Psoas muscle (tissue), 8 donors: ENCODE data around the gene PRR5L. TPM values are rescaled to one million over a fixed set of nuclear protein-coding genes. Genes with fewer than 3 reads are reported as not detected.

Source experiments
- ATAC-seq, 4 donors: fragments of 200-7000 bp; cut with Tn5 transposase; one replicate each; pipeline ENCODE4 v1.9.1; 2020; ENCODE audit warnings: moderate library complexity in 3 of 4, mild to moderate bottlenecking in 2 of 4
- DNase-seq, 2 donors: peaks; one replicate each; pipeline ENCODE4 v3.0.0-alpha.2; 2020
- H3K27ac ChIP-seq: fragments of 200-600 bp; one replicate; pipeline ENCODE4 v1.8.0; 2022
- H3K27me3 ChIP-seq, 3 donors: fragments of 200-600 bp in 1 of 3; one replicate each; pipeline versions ENCODE4 v1.6.1 to v1.8.0; 2013 to 2022; ENCODE audit warnings: low read length in 2 of 3, mild to moderate bottlenecking in 2 of 3, moderate library complexity in 1 of 3; ENCODE audit not compliant: insufficient read depth in 3 of 3
- H3K36me3 ChIP-seq, 2 donors: fragments of 200-600 bp in 1 of 2; one replicate each; pipeline versions ENCODE4 v1.6.1 to v1.8.0; 2013 to 2022; ENCODE audit warnings: low read depth in 1 of 2, mild to moderate bottlenecking in 1 of 2, moderate library complexity in 1 of 2; ENCODE audit not compliant: insufficient read depth in 1 of 2
- H3K4me1 ChIP-seq: fragments of 200-600 bp; one replicate; pipeline ENCODE4 v1.8.0; 2022
- H3K4me3 ChIP-seq: fragments of 200-600 bp; one replicate; pipeline ENCODE4 v1.8.0; 2022; ENCODE audit warnings: mild to moderate bottlenecking
- H3K9me3 ChIP-seq: fragments of 200-600 bp; one replicate; pipeline ENCODE4 v1.8.0; 2022
- WGBS, 3 donors: extraction: QIAGEN DNeasy Blood & Tissue Kit; methylation state at CpG; one replicate each; pipeline versions ENCODE4 v1.1.6 to v1.1.7; 2013; 5-methylcytosine and 5-hydroxymethylcytosine counted together
- intact Hi-C, 2 donors: fragments of 100-400 bp; cut with DNase I; formaldehyde crosslinking; loops; one replicate each; pipeline versions ENCODE4 v1.11.0 to v1.14.2; 2022
- polyA plus RNA-seq, 3 donors: library from polyadenylated mRNA; stranded (reverse); fragments of 200-250 nt; gene quantifications; one replicate each; pipeline ENCODE4 v1.2.3, GENCODE V29; 2013
- total RNA-seq, 4 donors: library from RNA; stranded (reverse); fragmentation: NEBNext Ultra II Directional in 2 of 4; extraction: Animal tissue kit (Norgen Biotek cat#: 25700) in 2 of 4; gene quantifications; one replicate each; pipeline versions ENCODE4 v1.2.1 to v1.2.4, GENCODE V29; 2021 to 2023
- TF ChIP-seq, protein P1 (sequence below): fragments of 200-600 bp; IDR thresholded peaks from one replicate; pipeline ENCODE4 v1.8.0; 2022; ENCODE audit warnings: antibody characterized with exemption
- donor health status: healthy with polysubstance abuse.
- donor health status: DM: no; HTN: no; CAD: no; lungs with moderate emphysema.
- donor health status: Bipolar disorder and iron deficiency.
- donor health status: healthy.
- donor health status: DM: yes; HTN: yes; CAD: no.
- donor health status: DM: no; HTN: no; CAD: no.
- donor health status: DM: no; HTN: no; CAD: no.
- donor health status: DM: yes; HTN: yes; CAD: no.

The PRR5L gene
- total and polyA plus RNA-seq, 7 donors = 0.39 to 2.5 (median 0.86) TPM

DNA sequence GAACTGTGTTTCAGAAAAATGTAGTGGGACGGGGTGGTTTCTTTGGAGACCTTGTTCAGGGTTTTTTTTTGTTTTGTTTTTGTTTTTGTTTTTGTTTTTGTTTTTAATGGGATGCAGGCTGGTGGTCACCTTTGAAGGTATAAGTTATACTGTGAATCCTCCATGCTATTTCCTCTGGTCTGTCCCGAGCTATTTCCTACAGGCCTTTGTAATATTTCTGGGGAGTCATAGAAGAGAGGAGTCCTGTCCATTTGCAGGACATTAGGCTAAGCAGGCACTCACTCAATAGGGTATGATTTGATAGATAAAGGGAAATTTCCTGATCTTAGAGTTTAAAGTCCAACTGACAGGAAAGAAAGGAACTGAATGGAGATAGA lies 136.0 kb downstream of the PRR5L start:
- Histone ChIP-seq H3K27ac (no peak overlapping the region), H3K9me3 (no peaks in the 10 kb centered on the region), H3K4me3 (no peak overlapping the region), H3K4me1 (peaks cover 5% of the 10 kb centered on the region), H3K36me3 (no peaks in the 10 kb centered on the region), H3K27me3 (no peaks in the 10 kb centered on the region)
- TF ChIP-seq, protein P1, sequence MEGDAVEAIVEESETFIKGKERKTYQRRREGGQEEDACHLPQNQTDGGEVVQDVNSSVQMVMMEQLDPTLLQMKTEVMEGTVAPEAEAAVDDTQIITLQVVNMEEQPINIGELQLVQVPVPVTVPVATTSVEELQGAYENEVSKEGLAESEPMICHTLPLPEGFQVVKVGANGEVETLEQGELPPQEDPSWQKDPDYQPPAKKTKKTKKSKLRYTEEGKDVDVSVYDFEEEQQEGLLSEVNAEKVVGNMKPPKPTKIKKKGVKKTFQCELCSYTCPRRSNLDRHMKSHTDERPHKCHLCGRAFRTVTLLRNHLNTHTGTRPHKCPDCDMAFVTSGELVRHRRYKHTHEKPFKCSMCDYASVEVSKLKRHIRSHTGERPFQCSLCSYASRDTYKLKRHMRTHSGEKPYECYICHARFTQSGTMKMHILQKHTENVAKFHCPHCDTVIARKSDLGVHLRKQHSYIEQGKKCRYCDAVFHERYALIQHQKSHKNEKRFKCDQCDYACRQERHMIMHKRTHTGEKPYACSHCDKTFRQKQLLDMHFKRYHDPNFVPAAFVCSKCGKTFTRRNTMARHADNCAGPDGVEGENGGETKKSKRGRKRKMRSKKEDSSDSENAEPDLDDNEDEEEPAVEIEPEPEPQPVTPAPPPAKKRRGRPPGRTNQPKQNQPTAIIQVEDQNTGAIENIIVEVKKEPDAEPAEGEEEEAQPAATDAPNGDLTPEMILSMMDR = no peak
- no peak for ATAC-seq
- intact Hi-C loops = loop anchor here in 1 of 2 donors (10.0 kb wide), 1 partner anchor 47 kb away; no protein-coding TSS in a partner anchor
- no peak for DNase-seq
- WGBS, 3 donors = 79 to 100% (median 93%) methylated on average over 2 of the region's 2 CpGs

DNA sequence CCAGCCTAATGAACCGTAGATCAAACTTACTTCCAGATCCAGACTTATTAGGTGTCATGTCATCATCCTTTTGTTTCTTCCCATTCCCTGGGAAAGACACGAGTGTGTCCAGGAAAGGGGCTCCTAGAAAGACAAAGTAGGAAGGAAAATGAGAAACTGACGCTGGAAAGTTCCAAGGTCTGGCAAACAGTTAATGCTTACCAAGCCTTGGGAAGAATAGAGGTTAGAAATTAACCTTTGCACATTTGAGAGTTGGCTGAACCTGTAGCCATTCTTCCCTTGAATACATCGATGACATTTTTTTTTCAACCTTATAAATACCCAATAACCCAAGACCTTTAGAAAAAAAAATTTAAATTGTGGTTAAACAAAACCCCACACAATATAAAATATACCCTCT lies 136.7 kb downstream of the PRR5L start:
- intact Hi-C loops = loop anchor here in 1 of 2 donors (10.0 kb wide), 1 partner anchor 48 kb away; no protein-coding TSS in a partner anchor
- 81 to 89% (median 86%) methylated on average over 4 of the region's 4 CpGs for WGBS, 3 donors
- ATAC-seq (no peak), DNase-seq (no peak)
- no peak overlapping the region for H3K27ac ChIP-seq
- H3K4me3 ChIP-seq = no peak overlapping the region
- TF ChIP-seq, protein P1 = no peak
- peaks cover 5% of the 10 kb centered on the region for H3K4me1 ChIP-seq
- no peaks in the 10 kb centered on the region for H3K36me3 ChIP-seq
- no peaks in the 10 kb centered on the region for H3K9me3 ChIP-seq
- no peaks in the 10 kb centered on the region for H3K27me3 ChIP-seq

DNA sequence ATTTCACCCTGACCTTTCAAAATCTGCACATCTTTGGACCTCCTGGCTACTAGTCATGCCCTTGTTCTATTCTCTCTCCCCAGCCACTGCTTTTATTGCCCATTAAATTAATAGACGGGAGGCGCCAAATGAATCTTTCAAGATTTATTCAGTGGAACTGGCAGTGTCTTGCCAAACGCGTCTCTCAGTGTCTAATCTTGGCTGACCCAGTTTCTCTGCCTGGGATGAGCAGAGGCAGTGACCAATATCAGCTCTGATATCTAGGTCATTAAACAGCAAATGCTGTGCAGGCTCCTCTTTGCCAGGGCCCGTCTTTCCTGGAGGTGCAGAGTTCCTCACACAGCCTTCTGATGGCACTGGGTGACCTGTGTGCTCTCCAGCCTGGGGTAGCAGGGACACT lies 140.0 kb downstream of the PRR5L start:
- Histone ChIP-seq H3K4me3 (no peak overlapping the region), H3K9me3 (no peaks in the 10 kb centered on the region), H3K36me3 (no peaks in the 10 kb centered on the region), H3K27ac (no peak overlapping the region), H3K4me1 (peaks cover 5% of the 10 kb centered on the region), H3K27me3 (no peaks in the 10 kb centered on the region)
- 22 to 40% (median 24%) methylated on average over 5 of the region's 5 CpGs for WGBS, 3 donors
- ATAC-seq (peak; percentile 76 to 95 (median 90)), DNase-seq (no peak)
- TF ChIP-seq, protein P1 = no peak
- intact Hi-C loops = loop anchor here in 1 of 2 donors (10.0 kb wide), 1 partner anchor 51 kb away; no protein-coding TSS in a partner anchor

DNA sequence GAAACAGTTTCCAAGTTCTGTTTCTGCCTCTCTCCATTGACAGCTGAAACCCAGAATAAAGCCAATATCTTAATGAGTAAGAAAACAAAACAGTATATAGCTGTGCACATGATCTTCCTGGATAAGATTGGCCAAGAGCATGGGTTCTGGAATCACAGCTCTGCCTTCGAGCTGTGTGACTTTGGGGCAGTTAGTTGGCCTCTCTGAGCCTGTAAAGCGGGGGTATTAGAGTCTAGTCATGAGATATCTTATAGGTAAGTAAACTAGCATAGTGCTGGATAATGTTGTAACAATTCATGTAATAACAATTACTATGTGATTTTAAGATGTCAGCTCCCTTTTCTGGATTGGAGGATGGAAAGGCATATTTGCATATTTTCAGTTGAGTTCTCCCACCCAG lies 140.5 kb downstream of the PRR5L start:
- ATAC-seq = peak in 1 of 4 donors; percentile 8
- Histone ChIP-seq H3K4me1 (peaks cover 8% of the 10 kb centered on the region), H3K36me3 (no peaks in the 10 kb centered on the region), H3K27ac (no peak overlapping the region), H3K4me3 (no peak overlapping the region), H3K27me3 (no peaks in the 10 kb centered on the region), H3K9me3 (no peaks in the 10 kb centered on the region)
- WGBS, 3 donors = 83 to 94% (median 87%) methylated on average over 2 of the region's 2 CpGs
- DNase-seq = no peak
- intact Hi-C loops = loop anchor here in 1 of 2 donors (10.0 kb wide), 1 partner anchor 52 kb away; no protein-coding TSS in a partner anchor
- TF ChIP-seq, protein P1 = no peak

DNA sequence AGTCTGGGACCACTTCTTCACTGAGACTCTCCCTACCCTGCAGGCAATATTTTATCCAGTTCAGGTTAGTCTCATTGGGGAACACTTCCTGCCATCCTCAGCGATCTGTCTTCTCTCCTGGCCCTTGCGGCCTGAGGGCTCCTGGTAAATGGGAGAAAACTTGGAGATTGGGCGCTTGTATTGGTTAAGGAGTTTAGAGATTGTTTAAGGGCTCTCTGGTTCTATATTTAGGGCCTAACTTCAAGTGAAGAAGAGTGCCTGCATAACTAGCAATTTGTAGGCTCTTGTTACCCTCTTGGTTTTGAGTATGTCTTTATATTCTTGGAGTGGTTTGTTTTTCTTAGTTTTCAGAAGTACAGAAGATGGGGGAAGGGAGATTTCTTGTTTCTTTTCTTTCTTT lies 141.3 kb downstream of the PRR5L start:
- WGBS, 3 donors = 78 to 97% (median 97%) methylated on average over 3 of the region's 3 CpGs
- DNase-seq = no peak
- TF ChIP-seq, protein P1 = no peak
- Histone ChIP-seq H3K9me3 (no peaks in the 10 kb centered on the region), H3K27me3 (no peaks in the 10 kb centered on the region), H3K36me3 (no peaks in the 10 kb centered on the region), H3K4me1 (peaks cover 17% of the 10 kb centered on the region), H3K4me3 (no peak overlapping the region), H3K27ac (no peak overlapping the region)
- intact Hi-C loops = loop anchor here in 1 of 2 donors (10.0 kb wide), 1 partner anchor 53 kb away; no protein-coding TSS in a partner anchor
- no peak for ATAC-seq
